Spleen (tissue), 11 donors: ENCODE data around the gene ITGB4. TPM values are rescaled to one million over a fixed set of nuclear protein-coding genes. Genes with fewer than 3 reads are reported as not detected.
A peak's percentile ranks its signal among the peaks of the same experiment; 100 is the strongest.

Experiments
- DNase-seq: peaks from one replicate; pipeline ENCODE4 v3.0.0-alpha.2; 2020
- H3K27ac ChIP-seq, 8 donors: fragments of 200-600 bp; sonication (generic) in 7 of 8; 1 replicate in 4 of 8; 2 replicates in 4 of 8; pipeline versions ENCODE4 v1.5.0 to v1.8.0; 2016 to 2021; ENCODE audit warnings: inconsistent platforms in 4 of 8, mild to moderate bottlenecking in 4 of 8, moderate library complexity in 1 of 8
- H3K27me3 ChIP-seq, 7 donors: fragments of 200-600 bp; sonication (generic) in 6 of 7; replicated peaks in 1 of 7; 1 replicate in 4 of 7; 2 replicates in 3 of 7; pipeline versions ENCODE4 v1.5.0 to v1.8.0; 2016 to 2021; ENCODE audit warnings: inconsistent platforms in 3 of 7, mild to moderate bottlenecking in 1 of 7
- H3K36me3 ChIP-seq, 6 donors: fragments of 200-600 bp; sonication (generic) in 5 of 6; 1 replicate in 4 of 6; 2 replicates in 2 of 6; pipeline versions ENCODE4 v1.5.0 to v1.8.0; 2016 to 2021; ENCODE audit warnings: inconsistent platforms in 2 of 6
- H3K4me1 ChIP-seq, 6 donors: fragments of 200-600 bp; sonication (generic) in 5 of 6; 1 replicate in 3 of 6; 2 replicates in 3 of 6; pipeline versions ENCODE4 v1.5.0 to v1.8.0; 2016 to 2021; ENCODE audit warnings: inconsistent platforms in 3 of 6
- H3K4me3 ChIP-seq, 8 donors: fragments of 200-600 bp; sonication (generic) in 7 of 8; 1 replicate in 4 of 8; 2 replicates in 4 of 8; pipeline versions ENCODE4 v1.5.0 to v1.8.0; 2016 to 2021; ENCODE audit warnings: inconsistent platforms in 4 of 8, mild to moderate bottlenecking in 4 of 8, moderate library complexity in 2 of 8
- H3K9me3 ChIP-seq, 8 donors: fragments of 200-600 bp; sonication (generic) in 7 of 8; 1 replicate in 4 of 8; 2 replicates in 4 of 8; pipeline versions ENCODE4 v1.5.0 to v1.8.0; 2016 to 2021; ENCODE audit warnings: inconsistent platforms in 4 of 8
- CTCF ChIP-seq, 11 experiments: fragments of 200-600 bp in 7 of 11; fragments of 450-650 bp in 4 of 11; sonication (generic) in 4 of 11; IDR thresholded peaks in 8 of 11; conservative IDR thresholded peaks in 3 of 11; 1 replicate in 7 of 11; 2 replicates in 4 of 11; pipeline versions ENCODE4 v1.4.0 to v1.8.0; 2016 to 2021; ENCODE audit warnings: antibody characterized with exemption in 11 of 11, inconsistent platforms in 4 of 11, mild to moderate bottlenecking in 1 of 11
- POLR2A ChIP-seq, 3 donors: fragments of 450-650 bp; IDR thresholded peaks; one replicate each; pipeline ENCODE4 v1.5.1; 2017; ENCODE audit warnings: antibody characterized with exemption in 3 of 3, mild to moderate bottlenecking in 1 of 3
- POLR2AphosphoS5 ChIP-seq, 3 donors: sonication (generic); formaldehyde crosslinking; IDR thresholded peaks; one replicate each; pipeline ENCODE4 v1.5.1; 2017; ENCODE audit warnings: antibody characterized with exemption in 3 of 3
- WGBS, 5 donors: extraction: QIAGEN DNeasy Blood & Tissue Kit in 3 of 5; methylation state at CpG; one replicate each; pipeline versions ENCODE4 v1.1.5 to v1.1.7; 2013 to 2018; 5-methylcytosine and 5-hydroxymethylcytosine counted together
- intact Hi-C: fragments of 100-400 bp; cut with DNase I; formaldehyde crosslinking; loops from one replicate; pipeline ENCODE4 v1.15.0; 2023; ENCODE audit warnings: low total_unique reads
- polyA plus RNA-seq, 3 donors: library from polyadenylated mRNA; stranded (reverse); fragments of 200-250 nt; gene quantifications; one replicate each; pipeline ENCODE4 v1.2.1, GENCODE V29; 2013
- total RNA-seq, 7 donors: library from RNA; depleted of rRNA in 3 of 7; stranded (reverse); fragments of >200 nt in 3 of 7; fragmentation: NEBNext Ultra II Directional in 4 of 7; extraction: Animal tissue kit (Norgen Biotek cat#: 25700) in 4 of 7; gene quantifications; one replicate each; pipeline versions ENCODE4 v1.1.0 to v1.2.1, GENCODE V29; 2016 to 2021
- donor health status: healthy with polysubstance abuse.
- donor health status: DM: no; HTN: no; CAD: no; lungs with moderate emphysema.
- donor health status: DM: no; HTN: no; CAD: no.
- donor health status: Bipolar disorder and iron deficiency.
- donor health status: healthy.
- donor health status: DM: no; HTN: no; CAD: no.
- donor health status: DM: yes; HTN: yes; CAD: no.

ITGB4 gene
- total and polyA plus RNA-seq, 10 donors = 16.6 to 205 (median 82.6) TPM

GRCh38 chr17:75773121-75773807, 52.0 kb downstream of the ITGB4 start:
- peaks cover 25 to 45% (median 36%) of the 10 kb centered on the region in 6 donors for H3K4me1 ChIP-seq
- H3K9me3 ChIP-seq = no peaks in the 10 kb centered on the region
- no peak overlapping the region for H3K4me3 ChIP-seq
- DNase-seq = peak; percentile 72
- intact Hi-C loops = no loop called here
- H3K36me3 ChIP-seq = peaks cover 0 to 46% (median 25%) of the 10 kb centered on the region in 6 donors
- 83 to 94% (median 90%) methylated on average over 10 to 12 of the region's 12 CpGs for WGBS, 5 donors
- TF ChIP-seq POLR2AphosphoS5 (IDR thresholded peaks at IDR 0.05) = peak in 1 of 3 donors; percentile 78
- TF ChIP-seq CTCF (IDR thresholded peaks at IDR 0.05 in 8 of 11, conservative IDR thresholded peaks at IDR 0.05 in 3 of 11) = no peak
- H3K27ac ChIP-seq = no peak overlapping the region
- H3K27me3 ChIP-seq = no peaks in the 10 kb centered on the region

GRCh38 chr17:75773808-75774470, 52.7 kb downstream of the ITGB4 start:
- Histone ChIP-seq H3K36me3 (peaks cover 0 to 52% (median 32%) of the 10 kb centered on the region in 6 donors), H3K4me1 (peaks cover 25 to 50% (median 38%) of the 10 kb centered on the region in 6 donors), H3K9me3 (no peaks in the 10 kb centered on the region), H3K27me3 (no peaks in the 10 kb centered on the region), H3K4me3 (no peak overlapping the region), H3K27ac (peak overlapping the region in 3 of 8 donors; percentile 4 to 99 (median 16))
- 84 to 95% (median 88%) methylated on average over 15 of the region's 15 CpGs for WGBS, 5 donors
- intact Hi-C loops = no loop called here
- peak; percentile 72 for DNase-seq
- TF ChIP-seq POLR2AphosphoS5 (IDR thresholded peaks at IDR 0.05) (peak in 2 of 3 donors; percentile 5 to 66), POLR2A (IDR thresholded peaks at IDR 0.05) (no peak)

GRCh38 chr17:75774471-75774990, 53.3 kb downstream of the ITGB4 start:
- peaks cover 25 to 50% (median 40%) of the 10 kb centered on the region in 6 donors for H3K4me1 ChIP-seq
- TF ChIP-seq POLR2AphosphoS5 (IDR thresholded peaks at IDR 0.05) (peak; percentile 34 to 76 (median 38)), POLR2A (IDR thresholded peaks at IDR 0.05) (no peak)
- H3K4me3 ChIP-seq = no peak overlapping the region
- H3K36me3 ChIP-seq = peaks cover 0 to 54% (median 32%) of the 10 kb centered on the region in 6 donors
- peak overlapping the region in 4 of 8 donors; percentile 16 to 99 (median 99) for H3K27ac ChIP-seq
- intact Hi-C loops = no loop called here
- no peaks in the 10 kb centered on the region for H3K27me3 ChIP-seq
- WGBS, 5 donors = 87 to 95% (median 89%) methylated on average over 4 of the region's 4 CpGs
- H3K9me3 ChIP-seq = no peaks in the 10 kb centered on the region
- DNase-seq = peak; percentile 55

- H3K4me1 ChIP-seq = peaks cover 28 to 53% (median 44%) of the 10 kb centered on the region in 6 donors
- H3K4me3 ChIP-seq = peak overlapping the region in 1 of 8 donors; percentile 88
- TF ChIP-seq CTCF (IDR thresholded peaks at IDR 0.05 in 8 of 11, conservative IDR thresholded peaks at IDR 0.05 in 3 of 11) (no peak), POLR2AphosphoS5 (IDR thresholded peaks at IDR 0.05) (peak in 2 of 3 donors; percentile 54 to 56), POLR2A (IDR thresholded peaks at IDR 0.05) (no peak)
- H3K36me3 ChIP-seq = peaks cover 0 to 54% (median 32%) of the 10 kb centered on the region in 6 donors
- no peaks in the 10 kb centered on the region for H3K9me3 ChIP-seq
- WGBS, 5 donors = 61 to 77% (median 73%) methylated on average over 5 to 6 of the region's 6 CpGs
- peak overlapping the region in 7 of 8 donors; percentile 44 to 99 (median 98) for H3K27ac ChIP-seq
- no peaks in the 10 kb centered on the region for H3K27me3 ChIP-seq
- peak; percentile 71 for DNase-seq
- intact Hi-C loops = loop anchor here (5.0 kb wide), 1 partner anchor 72 kb away; no protein-coding TSS in a partner anchor
These were observed 53.9 kb downstream of the ITGB4 start for GRCh38 chr17:75774991-75775668.
